Osteoblast (primary cell): Measurements from ENCODE around the gene CDCA4. TPM values are rescaled to one million over a fixed set of nuclear protein-coding genes. Genes with fewer than 3 reads are reported as not detected.

ENCODE experiments used
- DNase-seq: peaks from one replicate; pipeline ENCODE4 v3.0.0; 2011; ENCODE audit warnings: low spot score, mixed read lengths; ENCODE audit not compliant: insufficient read length; ENCODE audit errors: missing footprints
- H2AFZ ChIP-seq: 2 replicates; pipeline ENCODE4 v1.6.0; 2011; ENCODE audit warnings: mild to moderate bottlenecking, low read length
- H3K27ac ChIP-seq: 2 replicates; pipeline ENCODE4 v1.5.1; 2011; ENCODE audit warnings: mild to moderate bottlenecking, low read depth, low read length, moderate library complexity
- H3K27me3 ChIP-seq: 2 replicates; pipeline ENCODE4 v1.6.0; 2012; ENCODE audit warnings: mild to moderate bottlenecking, control low read depth, inconsistent platforms, low read length, moderate library complexity; ENCODE audit not compliant: insufficient read depth
- H3K36me3 ChIP-seq: 2 replicates; pipeline ENCODE4 v1.5.1; 2011; ENCODE audit warnings: mild to moderate bottlenecking, low read length, control low read depth, moderate library complexity; ENCODE audit not compliant: insufficient read depth
- H3K4me1 ChIP-seq: 2 replicates; pipeline ENCODE4 v1.5.1; 2011; ENCODE audit warnings: mild to moderate bottlenecking, low read length, control low read depth, moderate library complexity; ENCODE audit not compliant: insufficient read depth
- H3K4me2 ChIP-seq: 2 replicates; pipeline ENCODE4 v1.6.0; 2011; ENCODE audit warnings: mild to moderate bottlenecking, low read length; ENCODE audit not compliant: insufficient read depth
- H3K4me3 ChIP-seq: fragments of 200-600 bp; sonication (generic); 3 replicates; pipeline ENCODE4 v1.5.1; 2012; ENCODE audit warnings: mild to moderate bottlenecking, low read length, inconsistent platforms; ENCODE audit not compliant: insufficient read depth
- H3K79me2 ChIP-seq: 2 replicates; pipeline ENCODE4 v1.6.0; 2012; ENCODE audit warnings: mild to moderate bottlenecking, low read length, control low read depth, inconsistent platforms; ENCODE audit not compliant: insufficient read depth
- H3K9me3 ChIP-seq: 2 replicates; pipeline ENCODE4 v1.5.1; 2011; ENCODE audit warnings: low read depth, low read length, control low read depth
- H4K20me1 ChIP-seq: 2 replicates; pipeline ENCODE4 v1.6.0; 2012; ENCODE audit warnings: mild to moderate bottlenecking, low read length, control low read depth; ENCODE audit not compliant: insufficient read depth
- CTCF ChIP-seq: IDR thresholded peaks from 2 replicates; pipeline ENCODE4 v1.5.1; 2011; ENCODE audit warnings: mild to moderate bottlenecking, low read depth, low read length, moderate library complexity; ENCODE audit errors: extremely low read depth
- total RNA-seq: library from RNA; depleted of rRNA; stranded (reverse); fragments of >200 nt; gene quantifications from 2 replicates; pipeline ENCODE4 v1.2.3, GENCODE V29; 2012

The CDCA4 gene
- total RNA-seq, 1 donor = 13.8 TPM

GRCh38 chr14:104971447-104972240 is 49.2 kb downstream of the CDCA4 start:
- Histone ChIP-seq H3K27ac (peak overlapping the region; percentile 77), H3K4me1 (peaks cover 43% of the 10 kb centered on the region), H3K9me3 (no peaks in the 10 kb centered on the region), H3K36me3 (no peaks in the 10 kb centered on the region), H3K79me2 (peaks cover 2% of the 10 kb centered on the region), H3K4me3 (no peak overlapping the region), H3K4me2 (no peak overlapping the region), H2AFZ (no peak overlapping the region), H4K20me1 (no peaks in the 10 kb centered on the region), H3K27me3 (no peaks in the 10 kb centered on the region)
- TF ChIP-seq CTCF = no peak
- peak; percentile 50 for DNase-seq

DNA sequence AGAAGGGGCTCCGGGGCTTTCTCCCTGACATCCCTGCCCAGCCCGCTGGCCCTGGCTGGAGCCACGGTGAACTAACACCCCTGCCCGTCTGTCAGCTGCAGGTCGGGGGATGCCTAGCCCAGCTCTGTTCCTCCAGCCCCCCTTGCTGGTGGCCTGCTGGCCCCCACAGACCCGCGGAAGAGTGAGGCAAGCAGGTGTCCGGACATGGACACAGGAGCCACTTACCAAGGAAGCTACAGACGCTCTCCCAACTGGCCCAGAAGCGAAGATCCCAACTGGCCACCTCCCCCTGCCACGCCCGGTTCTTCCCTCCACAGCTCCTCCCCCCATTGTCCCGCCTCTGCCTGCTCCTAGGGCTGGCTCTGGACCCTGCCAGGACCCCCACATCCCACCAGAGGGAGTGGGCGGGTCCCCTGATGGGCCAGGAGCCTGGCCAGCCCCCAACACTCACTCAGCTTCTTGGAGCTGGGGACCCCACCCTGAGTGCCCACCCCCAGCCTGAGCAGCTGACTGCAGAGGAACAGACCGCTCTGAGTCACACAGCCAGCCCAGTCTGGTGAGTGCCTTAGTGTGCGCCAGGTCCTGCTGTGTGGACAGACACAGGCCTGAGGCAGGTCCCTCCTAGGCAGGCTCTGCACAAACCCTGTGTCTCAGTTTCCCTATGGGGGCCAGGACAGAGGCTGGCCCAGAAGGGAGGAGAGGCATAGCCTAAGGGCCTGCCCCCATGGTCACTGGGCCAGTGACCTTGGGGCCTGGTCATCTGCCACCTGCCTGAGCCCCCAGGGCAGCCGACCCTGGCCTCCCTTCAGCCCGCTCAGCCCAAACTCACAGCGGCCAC is 50.4 kb downstream of the CDCA4 start:
- peaks cover 2% of the 10 kb centered on the region for H3K79me2 ChIP-seq
- peak overlapping the region; percentile 62 for H2AFZ ChIP-seq
- peak overlapping the region; percentile 51 for H3K27ac ChIP-seq
- no peaks in the 10 kb centered on the region for H3K27me3 ChIP-seq
- H3K9me3 ChIP-seq = no peaks in the 10 kb centered on the region
- peak; percentile 99 for DNase-seq
- no peaks in the 10 kb centered on the region for H4K20me1 ChIP-seq
- peak overlapping the region; percentile 39 for H3K4me2 ChIP-seq
- TF ChIP-seq CTCF = no peak
- no peaks in the 10 kb centered on the region for H3K36me3 ChIP-seq
- peaks cover 43% of the 10 kb centered on the region for H3K4me1 ChIP-seq
- H3K4me3 ChIP-seq = peak overlapping the region; percentile 39

- no peak overlapping the region for H3K4me3 ChIP-seq
- no peaks in the 10 kb centered on the region for H3K36me3 ChIP-seq
- DNase-seq = peak; percentile 29
- H3K27ac ChIP-seq = no peak overlapping the region
- H3K27me3 ChIP-seq = no peaks in the 10 kb centered on the region
- H3K79me2 ChIP-seq = peaks cover 2% of the 10 kb centered on the region
- H3K4me2 ChIP-seq = peak overlapping the region; percentile 39
- no peaks in the 10 kb centered on the region for H3K9me3 ChIP-seq
- no peaks in the 10 kb centered on the region for H4K20me1 ChIP-seq
- H3K4me1 ChIP-seq = peaks cover 43% of the 10 kb centered on the region
- H2AFZ ChIP-seq = no peak overlapping the region
- no peak for TF ChIP-seq CTCF
Measured at GRCh38 chr14:104969741-104970230, 51.1 kb downstream of the CDCA4 start.
